OCI-LY7 (cell line): ENCODE results near the gene ADAT1. TPM values are rescaled to one million over a fixed set of nuclear protein-coding genes. Genes with fewer than 3 reads are reported as not detected.

Experiments
- BruUV-seq: library from RNA; stranded (reverse); fragments of 400-500 nt; replicated peaks from 2 replicates; lab custom pipeline; 2021; lab: Mats Ljungman, UMichigan
- CTCF ChIA-PET: fragments of 300-600 bp; sonication (Branson Sonifier 250); formaldehyde crosslinking; loops from one replicate; lab custom pipeline; 2022; ENCODE audit warnings: antibody characterized with exemption; ENCODE audit not compliant: unreplicated experiment; lab: Charles Lee
- POLR2A ChIA-PET: fragments of 300-600 bp; sonication (Branson Sonifier 250); formaldehyde crosslinking; loops from one replicate; lab custom pipeline; 2022; ENCODE audit warnings: antibody characterized with exemption; lab: Charles Lee
- DNase-seq: peaks from one replicate; pipeline ENCODE4 v3.0.0-alpha.2; 2015; ENCODE audit warnings: low spot score
- H2AFZ ChIP-seq: fragments of 200-600 bp; sonication (generic), shearing (Covaris generic); 2 replicates; pipeline ENCODE4 v1.6.1; 2014; ENCODE audit warnings: mild to moderate bottlenecking, antibody characterized with exemption, low read length, moderate library complexity
- H3K27ac ChIP-seq: fragments of 200-600 bp; sonication (generic); 2 replicates; pipeline ENCODE4 v1.5.1; 2014; ENCODE audit warnings: mixed run types, low read depth, mild to moderate bottlenecking, moderate library complexity, low read length, inconsistent platforms; ENCODE audit not compliant: poor library complexity, severe bottlenecking
- H3K36me3 ChIP-seq: fragments of 200-600 bp; sonication (generic); 2 replicates; pipeline ENCODE4 v1.6.1; 2014; ENCODE audit warnings: mild to moderate bottlenecking, antibody characterized with exemption, low read length, moderate library complexity, mixed read lengths; ENCODE audit not compliant: insufficient read depth
- H3K4me1 ChIP-seq: fragments of 200-600 bp; sonication (generic); 2 replicates; pipeline ENCODE4 v1.5.1; 2014; ENCODE audit warnings: mild to moderate bottlenecking, low read length; ENCODE audit not compliant: insufficient read depth, poor library complexity, severe bottlenecking
- H3K4me2 ChIP-seq: fragments of 200-600 bp; sonication (generic); 2 replicates; pipeline ENCODE4 v1.6.1; 2014; ENCODE audit warnings: mild to moderate bottlenecking, low read length
- H3K4me3 ChIP-seq: fragments of 200-600 bp; sonication (generic); 2 replicates; pipeline ENCODE4 v1.5.1; 2014; ENCODE audit warnings: mild to moderate bottlenecking, low read depth, low read length; ENCODE audit not compliant: poor library complexity, severe bottlenecking
- H3K79me2 ChIP-seq: fragments of 200-600 bp; sonication (generic); 2 replicates; pipeline ENCODE4 v1.6.1; 2016; ENCODE audit warnings: low read depth, mild to moderate bottlenecking, low read length, moderate library complexity, mixed read lengths; ENCODE audit not compliant: insufficient read depth
- H3K9me2 ChIP-seq: fragments of 200-600 bp; sonication (generic); 2 replicates; pipeline ENCODE4 v1.6.1; 2016; ENCODE audit warnings: mild to moderate bottlenecking, low read length, mixed read lengths; ENCODE audit not compliant: insufficient read depth
- H3K9me3 ChIP-seq: fragments of 200-600 bp; sonication (generic); 2 replicates; pipeline ENCODE4 v1.6.1; 2014; ENCODE audit warnings: mild to moderate bottlenecking, mixed run types, low read length, mixed read lengths
- H4K20me1 ChIP-seq: fragments of 200-600 bp; sonication (generic); 2 replicates; pipeline ENCODE4 v1.6.1; 2014; ENCODE audit warnings: mild to moderate bottlenecking, antibody characterized with exemption, low read length, moderate library complexity, mixed read lengths; ENCODE audit not compliant: insufficient read depth
- CTCF ChIP-seq: fragments of 200-600 bp; sonication (generic); conservative IDR thresholded peaks from 2 replicates; pipeline ENCODE4 v1.5.1; 2014; ENCODE audit warnings: mild to moderate bottlenecking, antibody characterized with exemption, low read length, moderate library complexity, mixed read lengths
- EZH2phosphoT487 ChIP-seq: fragments of 200-600 bp; sonication (generic); IDR thresholded peaks from 2 replicates; pipeline ENCODE4 v1.6.1; 2018; ENCODE audit warnings: low read depth, borderline replicate concordance, mild to moderate bottlenecking, mixed run types, antibody characterized with exemption, low read length, moderate library complexity, mixed read lengths
- intact Hi-C: fragments of 100-400 bp; cut with micrococcal nuclease; formaldehyde crosslinking; loops from one replicate; pipeline ENCODE4 v1.10.0; 2022; ENCODE audit not compliant: unreplicated experiment
- total RNA-seq, 2 experiments: library from RNA; depleted of rRNA in 1 of 2; stranded (reverse); fragments of >200 nt in 1 of 2; shearing (Covaris generic) in 1 of 2; gene quantifications; 2 replicates each; pipeline ENCODE4 v1.2.3, GENCODE V29; 2014 to 2022

The ADAT1 gene
- total RNA-seq, 2 experiments from 2014 or later: 53.4 to 91.7 TPM

- H3K79me2 ChIP-seq: peaks cover 20% of the 10 kb centered on the region; the same call in 1 of the 2 replicates
- peak overlapping the region; percentile 82 for H3K4me3 ChIP-seq
- no peaks in the 10 kb centered on the region for H3K9me2 ChIP-seq
- no peak for TF ChIP-seq CTCF
- no peak for TF ChIP-seq EZH2phosphoT487
- peaks cover 63% of the 10 kb centered on the region for H3K36me3 ChIP-seq
- peak overlapping the region; percentile 94 for H3K4me2 ChIP-seq
- H3K27ac ChIP-seq: no peak overlapping the region
- no TSS peak for BruUV-seq
- DNase-seq: no peak
- H3K9me3 ChIP-seq: no peaks in the 10 kb centered on the region
- peaks cover 22% of the 10 kb centered on the region for H3K4me1 ChIP-seq
- CTCF ChIA-PET: interaction anchor here (1.0 kb wide), 1 partner anchor 16 kb away, joined by 3 read pairs; no protein-coding TSS in a partner anchor
- H2AFZ ChIP-seq: no peak overlapping the region
- no peaks in the 10 kb centered on the region for H4K20me1 ChIP-seq
- POLR2A ChIA-PET: interaction anchor here (0.6 to 3.4 kb wide), 8 partner anchors 18 to 126 kb away, joined by 3 to 26 read pairs (median 3); partner anchors contain the start of genes GABARAPL2, KARS1 and TERF2IP
- intact Hi-C loops: loop anchor here (1.0 kb wide), 1 partner anchor 64 kb away; the partner anchor contains the start of gene TMEM231
Observed at GRCh38 chr16:75620326-75621169, 2.5 kb downstream of the ADAT1 start.

GRCh38 chr16:75618780-75619179, 4.3 kb downstream of the ADAT1 start:
- CTCF ChIA-PET: interaction anchor here (1.0 kb wide), 1 partner anchor 154 kb away, joined by 3 read pairs; the partner anchor contains the start of gene TMEM170A
- Histone ChIP-seq H2AFZ (no peak overlapping the region), H3K9me2 (no peaks in the 10 kb centered on the region), H3K4me1 (peaks cover 22% of the 10 kb centered on the region), H3K9me3 (no peaks in the 10 kb centered on the region), H4K20me1 (no peaks in the 10 kb centered on the region), H3K27ac (no peak overlapping the region), H3K79me2 (peaks cover 20% of the 10 kb centered on the region; the same call in 1 of the 2 replicates), H3K36me3 (peaks cover 67% of the 10 kb centered on the region), H3K4me2 (no peak overlapping the region), H3K4me3 (no peak overlapping the region)
- POLR2A ChIA-PET: interaction anchor here (1.0 to 1.3 kb wide), 2 partner anchors 30 to 97 kb away, joined by 3 read pairs; no protein-coding TSS in a partner anchor
- BruUV-seq: no TSS peak
- DNase-seq: no peak
- intact Hi-C loops: no loop called here
- TF ChIP-seq EZH2phosphoT487: no peak
- no peak for TF ChIP-seq CTCF
